Sigmoid colon (tissue), 7 donors: ENCODE results near the gene ACP3. TPM values are rescaled to one million over a fixed set of nuclear protein-coding genes. Genes with fewer than 3 reads are reported as not detected.
"Not testable (repeated sequence)": the region's sequence is repeated elsewhere in the genome, so short reads cannot be mapped to it uniquely, and the experiment has no call there.

Source experiments
- DNase-seq: peaks from one replicate; pipeline ENCODE4 v3.0.0-alpha.2; 2019
- H3K27ac ChIP-seq, 4 donors: fragments of 200-600 bp; sonication (generic); one replicate each; pipeline ENCODE4 v1.5.1; 2016 to 2019; ENCODE audit warnings: mild to moderate bottlenecking in 1 of 4
- H3K27me3 ChIP-seq, 3 donors: fragments of 200-600 bp; sonication (generic); one replicate each; pipeline ENCODE4 v1.5.1; 2019; ENCODE audit warnings: mild to moderate bottlenecking in 1 of 3
- H3K36me3 ChIP-seq, 4 donors: fragments of 200-600 bp; sonication (generic); one replicate each; pipeline ENCODE4 v1.5.1; 2016 to 2019
- H3K4me1 ChIP-seq, 4 donors: fragments of 200-600 bp; sonication (generic); one replicate each; pipeline ENCODE4 v1.5.1; 2017 to 2019
- H3K4me3 ChIP-seq, 4 donors: fragments of 200-600 bp; sonication (generic); one replicate each; pipeline ENCODE4 v1.5.1; 2017 to 2019; ENCODE audit warnings: mild to moderate bottlenecking in 2 of 4, moderate library complexity in 1 of 4
- H3K9me3 ChIP-seq, 4 donors: fragments of 200-600 bp in 3 of 4; sonication (generic) in 3 of 4; one replicate each; pipeline versions ENCODE4 v1.5.1 to v1.6.1; 2013 to 2019
- EP300 ChIP-seq, 4 donors: sonication (generic); formaldehyde crosslinking; IDR thresholded peaks; one replicate each; pipeline ENCODE4 v1.6.1; 2017; ENCODE audit warnings: antibody characterized with exemption in 4 of 4
- POLR2A ChIP-seq, 2 donors: fragments of 450-650 bp; IDR thresholded peaks; one replicate each; pipeline ENCODE4 v1.6.1; 2016; ENCODE audit warnings: antibody characterized with exemption in 2 of 2, mild to moderate bottlenecking in 2 of 2, moderate library complexity in 2 of 2
- POLR2AphosphoS5 ChIP-seq, 4 donors: sonication (generic); formaldehyde crosslinking; IDR thresholded peaks; one replicate each; pipeline ENCODE4 v1.6.1; 2017; ENCODE audit warnings: antibody characterized with exemption in 4 of 4
- WGBS, 2 donors: extraction: QIAGEN DNeasy Blood & Tissue Kit; methylation state at CpG; one replicate each; pipeline ENCODE4 v1.1.7; 2013; 5-methylcytosine and 5-hydroxymethylcytosine counted together
- intact Hi-C: fragments of 100-400 bp; cut with DNase I; formaldehyde crosslinking; loops from one replicate; pipeline ENCODE4 v1.15.1; 2023
- polyA plus RNA-seq, 3 donors: library from polyadenylated mRNA; stranded (reverse); fragments of 200-250 nt; gene quantifications; one replicate each; pipeline ENCODE4 v1.2.3, GENCODE V29; 2013
- total RNA-seq, 4 donors: library from RNA; depleted of rRNA; stranded (reverse); fragments of >200 nt; gene quantifications; one replicate each; pipeline ENCODE4 v1.1.0, GENCODE V29; 2016
- TF ChIP-seq, protein P1 (sequence below), 4 experiments: fragments of 450-650 bp in 3 of 4; fragments of 200-600 bp in 1 of 4; IDR thresholded peaks; one replicate each; pipeline ENCODE4 v1.5.1; 2016 to 2019; ENCODE audit warnings: antibody characterized with exemption in 4 of 4, mild to moderate bottlenecking in 3 of 4, moderate library complexity in 2 of 4
- donor health status: healthy with polysubstance abuse.
- donor health status: Bipolar disorder and iron deficiency.
- donor health status: healthy.

The ACP3 gene
- total and polyA plus RNA-seq, 7 donors = 0.71 to 9.6 (median 1.8) TPM; not detected in 1

- Histone ChIP-seq H3K4me3 (no peak overlapping the region), H3K27me3 (no peaks in the 10 kb centered on the region), H3K9me3 (no peaks in the 10 kb centered on the region), H3K36me3 (no peaks in the 10 kb centered on the region), H3K27ac (no peak overlapping the region), H3K4me1 (no peaks in the 10 kb centered on the region)
- 91 to 93% methylated on average over 1 of the region's 1 CpG for WGBS, 2 donors
- intact Hi-C loops = loop anchor here (5.0 kb wide), 1 partner anchor 43 kb away; no protein-coding TSS in a partner anchor
- TF ChIP-seq, protein P1, sequence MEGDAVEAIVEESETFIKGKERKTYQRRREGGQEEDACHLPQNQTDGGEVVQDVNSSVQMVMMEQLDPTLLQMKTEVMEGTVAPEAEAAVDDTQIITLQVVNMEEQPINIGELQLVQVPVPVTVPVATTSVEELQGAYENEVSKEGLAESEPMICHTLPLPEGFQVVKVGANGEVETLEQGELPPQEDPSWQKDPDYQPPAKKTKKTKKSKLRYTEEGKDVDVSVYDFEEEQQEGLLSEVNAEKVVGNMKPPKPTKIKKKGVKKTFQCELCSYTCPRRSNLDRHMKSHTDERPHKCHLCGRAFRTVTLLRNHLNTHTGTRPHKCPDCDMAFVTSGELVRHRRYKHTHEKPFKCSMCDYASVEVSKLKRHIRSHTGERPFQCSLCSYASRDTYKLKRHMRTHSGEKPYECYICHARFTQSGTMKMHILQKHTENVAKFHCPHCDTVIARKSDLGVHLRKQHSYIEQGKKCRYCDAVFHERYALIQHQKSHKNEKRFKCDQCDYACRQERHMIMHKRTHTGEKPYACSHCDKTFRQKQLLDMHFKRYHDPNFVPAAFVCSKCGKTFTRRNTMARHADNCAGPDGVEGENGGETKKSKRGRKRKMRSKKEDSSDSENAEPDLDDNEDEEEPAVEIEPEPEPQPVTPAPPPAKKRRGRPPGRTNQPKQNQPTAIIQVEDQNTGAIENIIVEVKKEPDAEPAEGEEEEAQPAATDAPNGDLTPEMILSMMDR (IDR thresholded peaks at IDR 0.05) = no peak
- no peak for TF ChIP-seq EP300 (IDR thresholded peaks at IDR 0.05)
- no peak for TF ChIP-seq POLR2AphosphoS5 (IDR thresholded peaks at IDR 0.05)
- TF ChIP-seq POLR2A (IDR thresholded peaks at IDR 0.05) = no peak
- no peak for DNase-seq
Observed at GRCh38 chr3:132395126-132395525, 77.9 kb downstream of the ACP3 start.

DNA sequence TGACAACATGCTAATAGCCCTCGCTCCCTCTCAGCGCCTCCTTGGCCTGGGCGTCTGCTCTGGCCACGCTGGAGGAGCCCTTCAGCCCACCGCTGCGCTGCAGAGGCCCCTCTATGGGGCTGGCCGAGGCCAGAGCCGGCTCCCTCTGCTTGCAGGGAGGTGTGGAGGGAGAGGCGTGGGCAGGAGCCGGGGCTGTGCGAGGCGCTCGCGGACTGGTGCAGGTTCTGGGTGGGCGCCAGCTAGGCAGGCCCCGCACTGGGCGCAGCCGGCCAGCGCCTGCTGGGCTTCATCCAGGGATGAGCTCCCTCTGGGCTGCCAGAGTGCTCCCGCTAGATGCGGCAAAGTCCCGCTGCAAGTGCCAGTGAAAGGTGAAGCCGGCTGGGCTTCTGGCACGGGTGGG lies 79.0 kb downstream of the ACP3 start:
- Histone ChIP-seq H3K4me3 (no peak overlapping the region), H3K27me3 (no peaks in the 10 kb centered on the region), H3K27ac (no peak overlapping the region), H3K4me1 (no peaks in the 10 kb centered on the region), H3K36me3 (no peaks in the 10 kb centered on the region), H3K9me3 (no peaks in the 10 kb centered on the region)
- intact Hi-C loops = loop anchor here (5.0 kb wide), 1 partner anchor 44 kb away; no protein-coding TSS in a partner anchor
- 96% methylated on average over 24 of the region's 24 CpGs for WGBS, 2 donors
- no peak for TF ChIP-seq EP300 (IDR thresholded peaks at IDR 0.05)
- TF ChIP-seq, protein P1 (IDR thresholded peaks at IDR 0.05) = no peak
- no peak for TF ChIP-seq POLR2AphosphoS5 (IDR thresholded peaks at IDR 0.05)
- TF ChIP-seq POLR2A (IDR thresholded peaks at IDR 0.05) = no peak
- no peak for DNase-seq

DNA sequence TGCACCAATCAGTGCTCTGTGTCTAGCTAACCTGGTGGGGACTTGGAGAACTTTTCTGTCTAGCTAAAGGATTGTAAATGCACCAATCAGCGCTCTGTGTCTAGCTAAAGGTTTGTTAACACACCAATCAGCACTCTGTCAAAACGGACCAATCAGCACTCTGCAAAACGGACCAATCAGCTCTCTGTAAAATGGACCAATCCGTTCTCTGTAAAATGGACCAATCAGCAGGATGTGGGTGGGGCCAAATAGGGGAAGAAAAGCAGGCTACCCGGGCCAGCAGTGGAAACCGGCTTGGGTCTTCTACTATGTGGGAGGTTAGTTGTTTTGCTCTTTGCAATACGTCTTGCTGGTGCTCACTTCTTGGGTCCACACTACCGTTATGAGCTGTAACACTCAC lies 79.6 kb downstream of the ACP3 start:
- 88 to 93% methylated on average over 8 of the region's 8 CpGs for WGBS, 2 donors
- not testable (repeated sequence) for DNase-seq, H3K4me3 ChIP-seq, H3K27ac ChIP-seq, H3K36me3 ChIP-seq, H3K27me3 ChIP-seq, H3K4me1 ChIP-seq, H3K9me3 ChIP-seq
- intact Hi-C loops = loop anchor here (5.0 kb wide), 1 partner anchor 44 kb away; no protein-coding TSS in a partner anchor

GRCh38 chr3:132399054-132399929 lies 82.1 kb downstream of the ACP3 start:
- intact Hi-C loops = loop anchor here (5.0 kb wide), 1 partner anchor 47 kb away; no protein-coding TSS in a partner anchor
- no peak overlapping the region for H3K4me3 ChIP-seq
- no peak for DNase-seq
- H3K27me3 ChIP-seq = no peaks in the 10 kb centered on the region
- 61 to 72% methylated on average over 5 of the region's 5 CpGs for WGBS, 2 donors
- no peaks in the 10 kb centered on the region for H3K9me3 ChIP-seq
- H3K4me1 ChIP-seq = no peaks in the 10 kb centered on the region
- H3K36me3 ChIP-seq = no peaks in the 10 kb centered on the region
- no peak for TF ChIP-seq POLR2A (IDR thresholded peaks at IDR 0.05)
- no peak for TF ChIP-seq EP300 (IDR thresholded peaks at IDR 0.05)
- TF ChIP-seq, protein P1 (IDR thresholded peaks at IDR 0.05) = peak; percentile 14 to 48 (median 41)
- TF ChIP-seq POLR2AphosphoS5 (IDR thresholded peaks at IDR 0.05) = no peak
- no peak overlapping the region for H3K27ac ChIP-seq

- 90 to 92% methylated on average over 13 of the region's 13 CpGs for WGBS, 2 donors
- TF ChIP-seq, protein P1 (IDR thresholded peaks at IDR 0.05) = no peak
- no peak for TF ChIP-seq POLR2AphosphoS5 (IDR thresholded peaks at IDR 0.05)
- Histone ChIP-seq H3K27ac (no peak overlapping the region), H3K9me3 (no peaks in the 10 kb centered on the region), H3K4me3 (no peak overlapping the region), H3K4me1 (peaks cover 0 to 4% (median 0%) of the 10 kb centered on the region in 4 donors), H3K27me3 (no peaks in the 10 kb centered on the region), H3K36me3 (no peaks in the 10 kb centered on the region)
- intact Hi-C loops = no loop called here
- DNase-seq = no peak
Observed at GRCh38 chr3:132401255-132401654, 84.0 kb downstream of the ACP3 start.
